ENCODE data around the gene MGAT5.

DNA sequence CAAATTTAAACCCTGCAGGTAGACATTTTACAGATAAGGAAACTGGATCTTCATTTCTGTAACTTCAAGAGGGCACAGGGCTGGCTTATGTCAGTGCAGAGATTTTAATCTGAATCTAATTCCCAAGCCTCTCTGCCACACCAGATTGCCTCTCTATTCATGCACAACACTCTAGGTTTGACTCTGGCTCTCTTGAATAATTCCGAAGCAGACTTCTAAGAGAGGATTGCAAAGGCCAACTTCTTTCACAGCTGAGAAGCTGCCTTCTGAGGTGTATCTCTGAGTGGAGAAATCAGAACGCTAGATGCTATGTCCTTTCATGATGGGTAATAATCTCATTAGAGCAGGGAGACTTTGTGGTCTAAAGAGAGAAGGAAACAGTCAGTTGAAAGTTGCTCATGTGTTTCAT is 20.1 kb upstream of the MGAT5 start:
- TF ChIP-seq CTCF (IDR thresholded peaks at IDR 0.05) (no peak), POLR2A (IDR thresholded peaks at IDR 0.05) (no peak)
